HEK293 (cell line): Measurements from ENCODE around the gene ASCL4.

Source experiments
- AEBP2 ChIP-seq: fragments of 450-650 bp; formaldehyde crosslinking; IDR thresholded peaks from 2 replicates; pipeline ENCODE4 v1.5.1; 2016; ENCODE audit warnings: missing biosample characterization, missing genetic modification characterization, borderline replicate concordance
- CTCF ChIP-seq: fragments of 450-650 bp; formaldehyde crosslinking; IDR thresholded peaks from 2 replicates; pipeline ENCODE4 v1.5.1; 2016; ENCODE audit warnings: missing biosample characterization, missing genetic modification characterization
- ELK4 ChIP-seq: IDR thresholded peaks from 2 replicates; pipeline ENCODE4 v1.6.1; 2011; ENCODE audit warnings: mild to moderate bottlenecking, low read depth, low read length, borderline replicate concordance
- PRDM4 ChIP-seq: fragments of 450-650 bp; formaldehyde crosslinking; IDR thresholded peaks from 2 replicates; pipeline ENCODE4 v1.5.1; 2017; ENCODE audit warnings: missing biosample characterization, missing genetic modification characterization
- REST ChIP-seq: fragments of 450-650 bp; formaldehyde crosslinking; IDR thresholded peaks from 2 replicates; pipeline ENCODE4 v1.5.1; 2016; ENCODE audit warnings: missing biosample characterization, missing genetic modification characterization
- ZFP3 ChIP-seq: fragments of 450-650 bp; formaldehyde crosslinking; IDR thresholded peaks from 2 replicates; pipeline ENCODE4 v1.5.1; 2016; ENCODE audit warnings: low read depth, missing biosample characterization, missing genetic modification characterization
- ZNF157 ChIP-seq: fragments of 450-650 bp; formaldehyde crosslinking; IDR thresholded peaks from 2 replicates; pipeline ENCODE4 v1.5.1; 2016; ENCODE audit warnings: missing biosample characterization, missing genetic modification characterization
- ZNF292 ChIP-seq: fragments of 450-650 bp; formaldehyde crosslinking; IDR thresholded peaks from 2 replicates; pipeline ENCODE4 v1.5.1; 2016; ENCODE audit warnings: low read depth, missing biosample characterization, missing genetic modification characterization, borderline replicate concordance
- ZNF510 ChIP-seq: fragments of 450-650 bp; formaldehyde crosslinking; IDR thresholded peaks from 2 replicates; pipeline ENCODE4 v1.5.1; 2018; ENCODE audit warnings: mild to moderate bottlenecking, missing genetic modification characterization, missing biosample characterization; ENCODE audit not compliant: insufficient replicate concordance
- ZNF561 ChIP-seq: fragments of 450-650 bp; IDR thresholded peaks from 2 replicates; pipeline ENCODE4 v1.5.1; 2018; ENCODE audit warnings: missing biosample characterization, missing genetic modification characterization, borderline replicate concordance
- ZNF768 ChIP-seq: fragments of 450-650 bp; formaldehyde crosslinking; IDR thresholded peaks from 2 replicates; pipeline ENCODE4 v1.5.1; 2018; ENCODE audit warnings: missing biosample characterization, mild to moderate bottlenecking, missing genetic modification characterization
- ZNF792 ChIP-seq: fragments of 450-650 bp; formaldehyde crosslinking; IDR thresholded peaks from 2 replicates; pipeline ENCODE4 v1.5.1; 2016; ENCODE audit warnings: missing biosample characterization, missing genetic modification characterization

- TF ChIP-seq CTCF (no peak), ELK4 (no peak), REST (tag by site-specific recombination) (no peak), PRDM4 (tag by site-specific recombination) (no peak), AEBP2 (tag by site-specific recombination) (no peak), ZNF157 (tag by site-specific recombination) (no peak), ZNF292 (tag by site-specific recombination) (no peak), ZNF561 (tag by site-specific recombination) (no peak), ZNF510 (no peak), ZNF792 (tag by site-specific recombination) (no peak), ZNF768 (tag by site-specific recombination) (no peak), ZFP3 (tag by site-specific recombination) (no peak)
These were observed 7.6 kb downstream of the ASCL4 start for GRCh38 chr12:107782067-107782466.
